ENCODE data around the gene HDAC4.

- no peak for TF ChIP-seq CTCF (IDR thresholded peaks at IDR 0.05; ENCODE audit: low read length)
- TF ChIP-seq EZH2 (IDR thresholded peaks at IDR 0.05; ENCODE audit: borderline replicate concordance, low read length), result no peak
Measured at GRCh38 chr2:239093542-239093941, 307.3 kb downstream of the HDAC4 start.
